ENCODE data around the gene DUSP8.
"Not testable (repeated sequence)": the region's sequence is repeated elsewhere in the genome, so short reads cannot be mapped to it uniquely, and the experiment has no call there.

Gene DUSP8, protein sequence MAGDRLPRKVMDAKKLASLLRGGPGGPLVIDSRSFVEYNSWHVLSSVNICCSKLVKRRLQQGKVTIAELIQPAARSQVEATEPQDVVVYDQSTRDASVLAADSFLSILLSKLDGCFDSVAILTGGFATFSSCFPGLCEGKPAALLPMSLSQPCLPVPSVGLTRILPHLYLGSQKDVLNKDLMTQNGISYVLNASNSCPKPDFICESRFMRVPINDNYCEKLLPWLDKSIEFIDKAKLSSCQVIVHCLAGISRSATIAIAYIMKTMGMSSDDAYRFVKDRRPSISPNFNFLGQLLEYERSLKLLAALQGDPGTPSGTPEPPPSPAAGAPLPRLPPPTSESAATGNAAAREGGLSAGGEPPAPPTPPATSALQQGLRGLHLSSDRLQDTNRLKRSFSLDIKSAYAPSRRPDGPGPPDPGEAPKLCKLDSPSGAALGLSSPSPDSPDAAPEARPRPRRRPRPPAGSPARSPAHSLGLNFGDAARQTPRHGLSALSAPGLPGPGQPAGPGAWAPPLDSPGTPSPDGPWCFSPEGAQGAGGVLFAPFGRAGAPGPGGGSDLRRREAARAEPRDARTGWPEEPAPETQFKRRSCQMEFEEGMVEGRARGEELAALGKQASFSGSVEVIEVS

GRCh38 chr11:1572197-1573076, at the start of gene DUSP8:
DUSP8 (minus strand) TSS chr11:1572271; CDS start chr11:1565826, 6,445 bp downstream.
- CTCF ChIA-PET = interaction anchor here (0.6 to 4.3 kb wide), 2 partner anchors 25 to 26 kb away, joined by 3 to 51 read pairs; no protein-coding TSS in a partner anchor
- H3K27me3 Mint-ChIP-seq = peaks cover 67% of the 10 kb centered on the region
- peaks cover 18% of the 10 kb centered on the region for H3K4me1 Mint-ChIP-seq
- H3K4me3 Mint-ChIP-seq = peak within 1 kb of the TSS; percentile 28
- DNase-seq = peak; percentile 92
- H3K9me3 Mint-ChIP-seq = no peaks in the 10 kb centered on the region
- H3K27ac Mint-ChIP-seq = no peak within 1 kb of the TSS
- H3K36me3 Mint-ChIP-seq = no peaks in the 10 kb centered on the region

DNA sequence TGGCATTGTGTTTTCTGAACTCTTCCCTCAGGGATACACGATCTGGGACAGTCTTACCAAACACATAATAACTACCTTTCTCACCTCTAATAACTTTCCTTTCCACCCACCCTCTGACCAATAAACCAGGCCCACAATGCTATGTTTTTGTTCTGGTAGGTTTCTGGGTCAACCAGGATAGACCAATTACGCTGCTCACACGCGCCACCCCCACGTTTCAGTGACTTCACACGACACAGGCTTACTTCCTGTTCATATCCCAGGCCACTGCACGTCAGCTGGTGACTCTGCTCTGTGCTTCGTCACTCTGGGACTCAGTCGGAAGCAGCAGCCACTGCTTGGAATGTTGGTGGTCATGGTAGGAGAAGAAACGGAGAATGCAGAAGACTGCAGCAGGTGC, 47.4 kb upstream of the DUSP8 start:
- no peak overlapping the region for H3K4me3 Mint-ChIP-seq
- H3K27ac Mint-ChIP-seq = no peak overlapping the region
- H3K36me3 Mint-ChIP-seq = no peaks in the 10 kb centered on the region
- H3K27me3 Mint-ChIP-seq = peaks cover 13% of the 10 kb centered on the region
- H3K9me3 Mint-ChIP-seq = no peaks in the 10 kb centered on the region
- no peak for DNase-seq
- CTCF ChIA-PET = interaction anchor here (1.3 kb wide), 1 partner anchor 33 kb away, joined by 3 read pairs; no protein-coding TSS in a partner anchor
- peaks cover 2% of the 10 kb centered on the region for H3K4me1 Mint-ChIP-seq

DNA sequence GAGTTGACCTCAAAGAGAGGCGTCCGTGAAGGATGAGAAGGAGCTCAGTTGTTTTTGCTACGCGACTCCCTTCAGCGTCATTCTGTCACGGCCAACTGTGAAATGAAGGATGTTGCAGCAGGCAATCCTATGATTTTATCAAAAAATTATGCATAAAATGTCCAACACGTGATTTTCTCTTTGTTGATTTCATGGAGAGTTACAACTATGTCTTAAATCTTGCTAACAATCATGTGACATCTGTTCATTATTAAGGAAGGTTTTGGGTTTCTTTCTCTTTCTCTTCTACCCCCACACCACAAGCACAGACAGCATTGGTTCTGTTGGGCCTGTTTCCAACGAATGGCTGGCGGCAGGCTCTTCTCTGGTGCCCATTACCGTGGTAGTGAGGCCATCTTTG, 46.2 kb upstream of the DUSP8 start:
- Mint-ChIP-seq H3K27me3 (peaks cover 13% of the 10 kb centered on the region), H3K4me1 (peaks cover 2% of the 10 kb centered on the region), H3K36me3 (no peaks in the 10 kb centered on the region), H3K9me3 (no peaks in the 10 kb centered on the region), H3K4me3 (no peak overlapping the region), H3K27ac (no peak overlapping the region)
- CTCF ChIA-PET = no interaction called here
- no peak for DNase-seq

- no peak within 1 kb of the TSS for H3K4me3 Mint-ChIP-seq
- DNase-seq = no peak
- H3K4me1 Mint-ChIP-seq = peaks cover 9% of the 10 kb centered on the region
- no peaks in the 10 kb centered on the region for H3K36me3 Mint-ChIP-seq
- CTCF ChIA-PET = interaction anchor here (0.9 kb wide), 1 partner anchor 13 kb away, joined by 4 read pairs; no protein-coding TSS in a partner anchor
- peaks cover 53% of the 10 kb centered on the region for H3K27me3 Mint-ChIP-seq
- H3K9me3 Mint-ChIP-seq = no peaks in the 10 kb centered on the region
- no peak within 1 kb of the TSS for H3K27ac Mint-ChIP-seq
These were observed 36.3 kb upstream of the DUSP8 start, which contains the start of gene KRTAP5-3 for GRCh38 chr11:1608363-1608762. KRTAP5-3 (minus strand) TSS chr11:1608463; CDS start chr11:1608385, 78 bp downstream.

- H3K27me3 Mint-ChIP-seq = peaks cover 56% of the 10 kb centered on the region
- DNase-seq, H3K4me3 Mint-ChIP-seq, H3K27ac Mint-ChIP-seq, H3K36me3 Mint-ChIP-seq, H3K9me3 Mint-ChIP-seq, H3K4me1 Mint-ChIP-seq: not testable (repeated sequence)
- CTCF ChIA-PET = interaction anchor here (0.9 kb wide), 1 partner anchor 13 kb away, joined by 4 read pairs; no protein-coding TSS in a partner anchor
These were observed 35.8 kb upstream of the DUSP8 start for GRCh38 chr11:1607901-1608300.

GRCh38 chr11:1607156-1607845, 35.2 kb upstream of the DUSP8 start:
- H3K27ac Mint-ChIP-seq, CTCF ChIA-PET, DNase-seq, H3K4me1 Mint-ChIP-seq, H3K36me3 Mint-ChIP-seq, H3K4me3 Mint-ChIP-seq, H3K9me3 Mint-ChIP-seq: not testable (repeated sequence)
- peaks cover 55% of the 10 kb centered on the region for H3K27me3 Mint-ChIP-seq

DNA sequence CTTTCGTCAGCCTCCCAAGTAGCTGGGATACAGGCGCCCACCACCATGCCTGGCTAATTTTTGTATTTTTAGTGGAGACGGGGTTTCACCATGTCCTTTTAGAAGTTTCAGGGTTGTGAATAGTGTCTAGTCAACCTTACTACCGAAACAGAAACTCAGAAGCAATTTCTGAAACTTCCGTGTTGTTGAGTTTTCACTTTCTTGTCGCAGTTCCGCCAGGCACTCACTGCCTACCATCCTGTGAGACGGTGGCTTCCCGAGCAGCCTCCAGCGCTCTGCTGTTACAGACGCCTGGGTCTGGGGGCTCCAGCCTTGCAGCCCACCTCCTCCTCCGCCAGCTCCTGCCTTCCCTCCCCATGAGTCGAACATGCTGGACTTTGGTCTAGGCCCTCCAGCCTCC, 33.9 kb upstream of the DUSP8 start:
- H3K27ac Mint-ChIP-seq = peak overlapping the region; percentile 49
- not testable (repeated sequence) for H3K4me1 Mint-ChIP-seq, H3K9me3 Mint-ChIP-seq, H3K36me3 Mint-ChIP-seq, H3K4me3 Mint-ChIP-seq
- CTCF ChIA-PET = interaction anchor here (1.2 kb wide), 1 partner anchor 11 kb away, joined by 6 read pairs; no protein-coding TSS in a partner anchor
- peaks cover 60% of the 10 kb centered on the region for H3K27me3 Mint-ChIP-seq
- peak; percentile 36 for DNase-seq

DNA sequence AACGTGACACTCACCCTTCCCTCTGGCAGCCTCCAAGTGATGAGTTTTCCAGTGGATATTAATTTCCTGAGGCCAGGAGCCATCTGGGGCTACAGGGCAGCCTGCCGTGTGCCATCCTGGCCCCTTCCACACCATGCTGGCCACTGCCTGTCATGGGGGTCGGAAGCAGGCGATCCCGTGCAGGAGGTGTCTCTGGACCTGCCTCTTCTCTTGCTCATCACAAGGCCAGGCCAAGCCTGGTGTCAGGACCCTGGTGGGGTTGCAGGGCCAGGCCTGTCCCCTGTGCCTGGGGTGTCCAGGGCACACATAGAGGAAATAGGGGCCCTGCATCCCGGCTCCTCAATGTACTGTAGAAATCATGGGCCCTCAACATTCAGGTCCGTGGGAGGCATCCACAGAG, 32.6 kb upstream of the DUSP8 start:
- DNase-seq = no peak
- no peak overlapping the region for H3K4me3 Mint-ChIP-seq
- peaks cover 59% of the 10 kb centered on the region for H3K27me3 Mint-ChIP-seq
- no peaks in the 10 kb centered on the region for H3K9me3 Mint-ChIP-seq
- CTCF ChIA-PET = no interaction called here
- no peaks in the 10 kb centered on the region for H3K36me3 Mint-ChIP-seq
- H3K4me1 Mint-ChIP-seq = peaks cover 9% of the 10 kb centered on the region
- H3K27ac Mint-ChIP-seq = no peak overlapping the region

GRCh38 chr11:1604181-1604580, 32.1 kb upstream of the DUSP8 start:
- no peak overlapping the region for H3K4me3 Mint-ChIP-seq
- no peak for DNase-seq
- no peaks in the 10 kb centered on the region for H3K36me3 Mint-ChIP-seq
- peaks cover 9% of the 10 kb centered on the region for H3K4me1 Mint-ChIP-seq
- no peak overlapping the region for H3K27ac Mint-ChIP-seq
- CTCF ChIA-PET = no interaction called here
- H3K9me3 Mint-ChIP-seq = no peaks in the 10 kb centered on the region
- peaks cover 56% of the 10 kb centered on the region for H3K27me3 Mint-ChIP-seq

- no peak for DNase-seq
- CTCF ChIA-PET = no interaction called here
- Mint-ChIP-seq H3K27ac (no peak overlapping the region), H3K4me3 (no peak overlapping the region), H3K36me3 (no peaks in the 10 kb centered on the region), H3K9me3 (no peaks in the 10 kb centered on the region), H3K4me1 (peaks cover 9% of the 10 kb centered on the region), H3K27me3 (peaks cover 54% of the 10 kb centered on the region)
These were observed 31.6 kb upstream of the DUSP8 start for GRCh38 chr11:1603629-1604028.

DNA sequence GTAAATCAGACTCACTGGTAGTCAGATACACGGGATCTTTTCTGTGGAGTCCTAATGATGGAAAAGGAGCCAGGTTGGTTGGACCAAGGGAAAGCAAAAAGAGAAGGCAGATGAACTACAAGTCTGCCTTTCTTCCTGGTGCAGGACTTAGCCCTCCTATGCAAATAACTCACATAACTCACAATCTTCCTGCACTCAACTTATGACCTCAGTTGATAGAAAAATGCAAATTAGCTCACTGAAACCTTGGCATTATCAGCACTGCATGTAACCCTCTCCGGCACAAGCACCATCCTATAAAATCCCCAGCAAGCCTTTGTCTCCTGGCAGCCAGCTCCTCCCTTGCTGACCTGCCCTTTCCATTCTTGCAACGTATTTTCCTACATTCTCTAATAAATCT, 29.6 kb upstream of the DUSP8 start:
- H3K36me3 Mint-ChIP-seq, DNase-seq, H3K9me3 Mint-ChIP-seq, CTCF ChIA-PET, H3K27ac Mint-ChIP-seq, H3K4me1 Mint-ChIP-seq, H3K4me3 Mint-ChIP-seq: not testable (repeated sequence)
- H3K27me3 Mint-ChIP-seq = peaks cover 55% of the 10 kb centered on the region

DNA sequence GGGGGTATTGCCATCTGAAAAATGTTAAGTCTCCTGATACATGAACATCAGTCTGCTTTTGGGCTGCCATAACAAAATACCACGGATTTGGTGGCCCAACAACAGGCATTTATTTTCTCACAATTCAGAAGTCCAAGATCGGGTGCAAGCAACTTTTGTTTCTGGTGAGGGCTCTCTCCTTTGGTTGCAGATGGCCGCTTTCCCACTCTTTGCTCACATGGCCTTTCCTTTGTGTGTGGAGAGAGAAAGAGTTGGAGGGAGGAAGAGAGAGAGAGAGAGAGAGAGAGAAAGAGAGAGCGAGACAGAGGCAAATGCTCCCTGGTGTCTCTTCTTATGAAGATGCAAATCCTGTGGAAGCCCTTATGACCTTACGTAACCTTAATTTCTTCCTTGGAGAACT, 28.6 kb upstream of the DUSP8 start:
- Mint-ChIP-seq H3K36me3 (no peaks in the 10 kb centered on the region), H3K4me1 (peaks cover 1% of the 10 kb centered on the region), H3K9me3 (no peaks in the 10 kb centered on the region), H3K27me3 (peaks cover 54% of the 10 kb centered on the region), H3K27ac (no peak overlapping the region), H3K4me3 (no peak overlapping the region)
- CTCF ChIA-PET = no interaction called here
- no peak for DNase-seq

GRCh38 chr11:1598816-1599215, 26.7 kb upstream of the DUSP8 start:
- H3K27ac Mint-ChIP-seq = no peak overlapping the region
- H3K4me3 Mint-ChIP-seq = no peak overlapping the region
- H3K27me3 Mint-ChIP-seq = peaks cover 64% of the 10 kb centered on the region
- DNase-seq = no peak
- CTCF ChIA-PET = no interaction called here
- H3K36me3 Mint-ChIP-seq = no peaks in the 10 kb centered on the region
- H3K4me1 Mint-ChIP-seq = peaks cover 5% of the 10 kb centered on the region
- H3K9me3 Mint-ChIP-seq = no peaks in the 10 kb centered on the region

- peaks cover 68% of the 10 kb centered on the region for H3K27me3 Mint-ChIP-seq
- H3K9me3 Mint-ChIP-seq, H3K36me3 Mint-ChIP-seq, H3K4me3 Mint-ChIP-seq, H3K4me1 Mint-ChIP-seq, CTCF ChIA-PET, DNase-seq: not testable (repeated sequence)
- H3K27ac Mint-ChIP-seq = peak overlapping the region; percentile 38
These were observed 26.3 kb upstream of the DUSP8 start for GRCh38 chr11:1598406-1598805.

Data from activated naive CD4-positive, alpha-beta T cell treated with anti-CD3 and anti-CD28 coated beads, Interleukin-2, amount 10 ng/mL, durations not matched to agents 7 days and 5 days (primary cell).